ENCODE measurements around the gene FANCC. TPM values are rescaled to one million over a fixed set of nuclear protein-coding genes. Genes with fewer than 3 reads are reported as not detected.
A peak's percentile ranks its signal among the peaks of the same experiment; 100 is the strongest.

The FANCC gene
- total and polyA plus RNA-seq, 2 experiments from 2014 or later: 13.1 to 15.6 TPM

- peak; percentile 71 for DNase-seq (ENCODE audit: low spot score)
- no peak overlapping the region for H2AFZ ChIP-seq
Measured at GRCh38 chr9:95143591-95144561, 173.6 kb downstream of the FANCC start.

GRCh38 chr9:95142728-95143127, 174.8 kb downstream of the FANCC start:
- Histone ChIP-seq H3K9me2 (replicated peaks; ENCODE audit: insufficient read depth) (no peaks in the 10 kb centered on the region), H3K27ac (peak overlapping the region; percentile 76)
- TF ChIP-seq CTCF (IDR thresholded peaks at IDR 0.05; ENCODE audit: poor library complexity) (no peak), EZH2 (IDR thresholded peaks at IDR 0.05; ENCODE audit: borderline replicate concordance) (no peak), EZH2phosphoT487 (IDR thresholded peaks at IDR 0.05; ENCODE audit: low read depth, severe bottlenecking, unreplicated experiment) (no peak)

More at GRCh38 chr9:95143591-95144561, 173.6 kb downstream of the FANCC start:
- H3K4me3 ChIP-seq: no peak overlapping the region
- WGBS (ENCODE audit: low lambda C conversion rate, missing lambda C conversion rate): 71% methylated on average over 18 of the region's 18 CpGs
- H3K9me2 ChIP-seq (replicated peaks; ENCODE audit: insufficient read depth): no peaks in the 10 kb centered on the region
- no peaks in the 10 kb centered on the region for H4K20me1 ChIP-seq (ENCODE audit: insufficient read depth, poor library complexity, severe bottlenecking)
- H3K4me1 ChIP-seq (ENCODE audit: insufficient read depth): peaks cover 13% of the 10 kb centered on the region
- peak overlapping the region; percentile 11 for H3K4me2 ChIP-seq
- no peaks in the 10 kb centered on the region for H3K36me3 ChIP-seq (replicated peaks; ENCODE audit: insufficient read depth, low read depth)
- H3K79me2 ChIP-seq: no peaks in the 10 kb centered on the region
- H3K27ac ChIP-seq: peak overlapping the region; percentile 89
- no peaks in the 10 kb centered on the region for H3K27me3 ChIP-seq
- no peak for TF ChIP-seq EZH2 (IDR thresholded peaks at IDR 0.05; ENCODE audit: borderline replicate concordance)
- TF ChIP-seq CTCF (IDR thresholded peaks at IDR 0.05; ENCODE audit: poor library complexity): no peak
- TF ChIP-seq EZH2phosphoT487 (IDR thresholded peaks at IDR 0.05; ENCODE audit: low read depth, severe bottlenecking, unreplicated experiment): no peak
- no peaks in the 10 kb centered on the region for H3K9me3 ChIP-seq (ENCODE audit: low read depth)

GRCh38 chr9:95142315-95142714, 175.2 kb downstream of the FANCC start:
- Histone ChIP-seq H2AFZ (no peak overlapping the region), H3K36me3 (replicated peaks; ENCODE audit: insufficient read depth, low read depth) (no peaks in the 10 kb centered on the region), H3K79me2 (no peaks in the 10 kb centered on the region), H3K27me3 (no peaks in the 10 kb centered on the region), H4K20me1 (ENCODE audit: insufficient read depth, poor library complexity, severe bottlenecking) (no peaks in the 10 kb centered on the region), H3K4me2 (no peak overlapping the region), H3K4me3 (no peak overlapping the region), H3K9me2 (replicated peaks; ENCODE audit: insufficient read depth) (no peaks in the 10 kb centered on the region), H3K9me3 (ENCODE audit: low read depth) (no peaks in the 10 kb centered on the region), H3K4me1 (ENCODE audit: insufficient read depth) (peaks cover 15% of the 10 kb centered on the region), H3K27ac (peak overlapping the region; percentile 76)
- WGBS (ENCODE audit: low lambda C conversion rate, missing lambda C conversion rate): 90% methylated on average over 4 of the region's 4 CpGs
- TF ChIP-seq EZH2 (IDR thresholded peaks at IDR 0.05; ENCODE audit: borderline replicate concordance): no peak
- no peak for TF ChIP-seq CTCF (IDR thresholded peaks at IDR 0.05; ENCODE audit: poor library complexity)
- TF ChIP-seq EZH2phosphoT487 (IDR thresholded peaks at IDR 0.05; ENCODE audit: low read depth, severe bottlenecking, unreplicated experiment): no peak
- DNase-seq (ENCODE audit: low spot score): no peak

More at GRCh38 chr9:95142728-95143127, 174.8 kb downstream of the FANCC start:
- H3K4me3 ChIP-seq: no peak overlapping the region
- no peak overlapping the region for H2AFZ ChIP-seq
- 87% methylated on average over 3 of the region's 3 CpGs for WGBS (ENCODE audit: low lambda C conversion rate, missing lambda C conversion rate)
- peaks cover 15% of the 10 kb centered on the region for H3K4me1 ChIP-seq (ENCODE audit: insufficient read depth)
- no peaks in the 10 kb centered on the region for H3K79me2 ChIP-seq
- H3K27me3 ChIP-seq: no peaks in the 10 kb centered on the region
- H4K20me1 ChIP-seq (ENCODE audit: insufficient read depth, poor library complexity, severe bottlenecking): no peaks in the 10 kb centered on the region
- no peak overlapping the region for H3K4me2 ChIP-seq
- no peaks in the 10 kb centered on the region for H3K9me3 ChIP-seq (ENCODE audit: low read depth)
- DNase-seq (ENCODE audit: low spot score): no peak
- no peaks in the 10 kb centered on the region for H3K36me3 ChIP-seq (replicated peaks; ENCODE audit: insufficient read depth, low read depth)
